Astrocyte of the cerebellum (primary cell): ENCODE measurements around the gene MRPL17.

Experiments used
- DNase-seq: peaks from one replicate; pipeline ENCODE4 v3.0.0-alpha.2; 2011; ENCODE audit warnings: low read depth
- H3K4me3 ChIP-seq: 2 replicates; pipeline ENCODE4 v1.5.1; 2011; ENCODE audit warnings: mild to moderate bottlenecking, low read depth, low read length, moderate library complexity
- CTCF ChIP-seq: IDR thresholded peaks from 2 replicates; pipeline ENCODE4 v1.5.1; 2012; ENCODE audit warnings: low read length, low read depth, moderate library complexity, mild to moderate bottlenecking; ENCODE audit errors: missing control alignments
- in situ Hi-C: cut with HindIII; loops from 2 replicates; pipeline ENCODE4 v1.10.0; 2017; ENCODE audit warnings: low sequenced_read_pairs

Gene MRPL17

GRCh38 chr11:6654281-6655019 lies 28.7 kb downstream of the MRPL17 start:
- TF ChIP-seq CTCF: no peak
- in situ Hi-C loops: no loop called here
- peak overlapping the region; percentile 55 for H3K4me3 ChIP-seq
- no peak for DNase-seq

- TF ChIP-seq CTCF: no peak
- no peak overlapping the region for H3K4me3 ChIP-seq
- in situ Hi-C loops: no loop called here
- no peak for DNase-seq
Observed at GRCh38 chr11:6653656-6654055, 29.5 kb downstream of the MRPL17 start.

- no peak overlapping the region for H3K4me3 ChIP-seq
- in situ Hi-C loops: no loop called here
- DNase-seq: no peak
- TF ChIP-seq CTCF: no peak
Observed at GRCh38 chr11:6653097-6653496, 30.0 kb downstream of the MRPL17 start.

GRCh38 chr11:6652182-6652581 lies 31.0 kb downstream of the MRPL17 start:
- no peak for TF ChIP-seq CTCF
- DNase-seq: no peak
- in situ Hi-C loops: no loop called here
- no peak overlapping the region for H3K4me3 ChIP-seq

- H3K4me3 ChIP-seq: no peak overlapping the region
- no peak for DNase-seq
- no peak for TF ChIP-seq CTCF
- in situ Hi-C loops: no loop called here
Observed at GRCh38 chr11:6650980-6651379, 32.2 kb downstream of the MRPL17 start.

- DNase-seq: no peak
- TF ChIP-seq CTCF: no peak
- in situ Hi-C loops: no loop called here
- H3K4me3 ChIP-seq: no peak overlapping the region
Observed at GRCh38 chr11:6650104-6650503, 33.0 kb downstream of the MRPL17 start.
